GM12801 (cell line): ENCODE results near the gene LHX8.

Source experiments
- CTCF ChIP-seq: IDR thresholded peaks from one replicate; pipeline ENCODE4 v1.5.1; 2011; ENCODE audit warnings: control low read depth; ENCODE audit not compliant: insufficient read length; ENCODE audit errors: extremely low read depth

LHX8 gene

GRCh38 chr1:75133750-75134646, at the start of gene LHX8:
Gene LHX8, plus strand, starts transcription at chr1:75134388. Its CDS starts 2,227 bp downstream, at chr1:75136615.
- no peak for TF ChIP-seq CTCF

GRCh38 chr1:75085931-75086330, 48.3 kb upstream of the LHX8 start:
- no peak for TF ChIP-seq CTCF

GRCh38 chr1:75087278-75087677, 46.9 kb upstream of the LHX8 start:
- no peak for TF ChIP-seq CTCF

- no peak for TF ChIP-seq CTCF
These were observed 42.0 kb upstream of the LHX8 start for GRCh38 chr1:75092141-75092540.

GRCh38 chr1:75097654-75098053, 36.5 kb upstream of the LHX8 start:
- no peak for TF ChIP-seq CTCF

- TF ChIP-seq CTCF, result no peak
These were observed 34.6 kb upstream of the LHX8 start for GRCh38 chr1:75099581-75099980.

GRCh38 chr1:75100481-75101092, 33.6 kb upstream of the LHX8 start:
- TF ChIP-seq CTCF, result no peak
